Ascending aorta (tissue), 2 donors: ENCODE results near the gene BMP7. TPM values are rescaled to one million over a fixed set of nuclear protein-coding genes. Genes with fewer than 3 reads are reported as not detected.

Experiments
- DNase-seq, 2 donors: peaks; one replicate each; pipeline ENCODE4 v3.0.0-alpha.2; 2019; ENCODE audit warnings: low spot score in 2 of 2
- H3K27ac ChIP-seq, 2 donors: fragments of 200-600 bp; sonication (generic); one replicate each; pipeline ENCODE4 v1.5.1; 2016 to 2017; ENCODE audit warnings: mild to moderate bottlenecking in 1 of 2
- H3K27me3 ChIP-seq: fragments of 200-600 bp; sonication (generic); one replicate; pipeline ENCODE4 v1.5.1; 2017
- H3K36me3 ChIP-seq, 2 donors: fragments of 200-600 bp; sonication (generic); one replicate each; pipeline ENCODE4 v1.5.1; 2016
- H3K4me1 ChIP-seq, 2 donors: fragments of 200-600 bp; sonication (generic); one replicate each; pipeline ENCODE4 v1.5.1; 2016 to 2017; ENCODE audit warnings: mild to moderate bottlenecking in 1 of 2
- H3K4me3 ChIP-seq, 2 donors: fragments of 200-600 bp; sonication (generic); one replicate each; pipeline ENCODE4 v1.5.1; 2016 to 2017; ENCODE audit warnings: mild to moderate bottlenecking in 1 of 2
- H3K9me3 ChIP-seq, 2 donors: fragments of 200-600 bp; sonication (generic); one replicate each; pipeline ENCODE4 v1.5.1; 2016
- intact Hi-C: fragments of 100-400 bp; cut with DNase I; formaldehyde crosslinking; loops from one replicate; pipeline ENCODE4 v1.15.1; 2023
- total RNA-seq: library from RNA; depleted of rRNA; stranded (reverse); fragments of >200 nt; gene quantifications from one replicate; pipeline ENCODE4 v1.1.0, GENCODE V29; 2016
- TF ChIP-seq, protein P1 (sequence below), 3 experiments: fragments of 200-600 bp in 2 of 3; fragments of 450-650 bp in 1 of 3; sonication (generic) in 2 of 3; IDR thresholded peaks; one replicate each; pipeline ENCODE4 v1.5.1; 2016 to 2019; ENCODE audit warnings: antibody characterized with exemption in 3 of 3, mild to moderate bottlenecking in 1 of 3, moderate library complexity in 1 of 3

Gene BMP7
- total RNA-seq, 1 donor from 2014 or later, result not detected

DNA sequence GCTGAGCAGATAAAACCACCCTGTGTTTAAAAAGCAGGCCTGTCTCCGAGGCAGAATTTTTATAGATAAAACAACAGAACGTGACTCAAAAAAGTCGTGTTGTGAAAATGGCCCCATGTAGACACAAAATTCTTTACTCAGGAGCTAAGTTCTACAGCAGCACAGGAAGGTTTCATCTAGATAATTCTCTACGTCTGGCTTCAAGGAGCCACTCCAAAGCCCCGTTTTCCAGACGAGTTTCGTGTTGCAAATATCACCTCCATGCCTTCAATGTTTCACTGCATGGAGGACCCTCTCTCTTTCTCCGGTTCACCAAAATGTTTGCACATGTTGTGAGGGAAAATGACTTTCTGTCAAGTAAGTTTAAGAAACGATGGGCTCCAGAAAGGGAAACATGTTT is 12.0 kb upstream of the BMP7 start:
- no peak overlapping the region for H3K4me3 ChIP-seq
- no peaks in the 10 kb centered on the region for H3K27me3 ChIP-seq
- no peaks in the 10 kb centered on the region for H3K9me3 ChIP-seq
- H3K4me1 ChIP-seq, result no peaks in the 10 kb centered on the region
- intact Hi-C loops, result no loop called here
- no peak for DNase-seq
- H3K36me3 ChIP-seq, result no peaks in the 10 kb centered on the region
- TF ChIP-seq, protein P1, sequence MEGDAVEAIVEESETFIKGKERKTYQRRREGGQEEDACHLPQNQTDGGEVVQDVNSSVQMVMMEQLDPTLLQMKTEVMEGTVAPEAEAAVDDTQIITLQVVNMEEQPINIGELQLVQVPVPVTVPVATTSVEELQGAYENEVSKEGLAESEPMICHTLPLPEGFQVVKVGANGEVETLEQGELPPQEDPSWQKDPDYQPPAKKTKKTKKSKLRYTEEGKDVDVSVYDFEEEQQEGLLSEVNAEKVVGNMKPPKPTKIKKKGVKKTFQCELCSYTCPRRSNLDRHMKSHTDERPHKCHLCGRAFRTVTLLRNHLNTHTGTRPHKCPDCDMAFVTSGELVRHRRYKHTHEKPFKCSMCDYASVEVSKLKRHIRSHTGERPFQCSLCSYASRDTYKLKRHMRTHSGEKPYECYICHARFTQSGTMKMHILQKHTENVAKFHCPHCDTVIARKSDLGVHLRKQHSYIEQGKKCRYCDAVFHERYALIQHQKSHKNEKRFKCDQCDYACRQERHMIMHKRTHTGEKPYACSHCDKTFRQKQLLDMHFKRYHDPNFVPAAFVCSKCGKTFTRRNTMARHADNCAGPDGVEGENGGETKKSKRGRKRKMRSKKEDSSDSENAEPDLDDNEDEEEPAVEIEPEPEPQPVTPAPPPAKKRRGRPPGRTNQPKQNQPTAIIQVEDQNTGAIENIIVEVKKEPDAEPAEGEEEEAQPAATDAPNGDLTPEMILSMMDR (IDR thresholded peaks at IDR 0.05), result no peak
- H3K27ac ChIP-seq, result no peak overlapping the region

DNA sequence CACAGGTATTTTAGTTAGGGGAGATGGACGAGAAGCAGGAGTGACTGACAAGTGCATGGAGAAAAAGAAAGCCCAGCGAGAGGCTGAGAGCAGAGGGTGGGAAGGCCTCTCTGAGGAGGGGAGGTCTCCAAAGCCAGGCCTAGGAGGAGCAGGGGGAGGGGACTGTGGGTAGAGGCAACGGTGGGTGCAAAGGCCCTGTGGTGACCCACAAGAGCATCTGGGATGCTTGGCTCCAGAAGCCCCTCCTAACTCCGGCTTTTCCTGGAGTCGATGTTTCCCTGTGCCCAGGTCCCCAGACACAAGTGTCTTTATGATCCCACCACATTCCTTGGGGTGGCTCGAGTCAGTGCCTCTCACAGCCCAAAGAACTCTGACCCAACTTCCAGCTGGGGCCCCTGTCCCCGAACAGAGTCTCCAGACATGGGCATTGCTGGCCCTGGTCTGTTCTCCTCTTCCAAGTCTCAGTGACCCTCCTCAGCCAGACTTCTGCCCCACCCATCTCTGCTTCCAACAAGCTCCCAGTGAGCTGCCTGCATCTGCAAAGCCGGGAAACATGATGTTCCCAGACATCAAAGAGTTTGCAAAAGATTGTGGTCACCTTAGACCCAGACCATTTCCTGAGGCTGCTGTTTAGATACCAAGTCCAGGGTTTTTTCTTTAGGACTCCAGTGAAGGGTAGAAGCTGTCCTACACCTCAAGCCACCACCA is 11.1 kb upstream of the BMP7 start:
- intact Hi-C loops, result no loop called here
- Histone ChIP-seq H3K36me3 (no peaks in the 10 kb centered on the region), H3K4me1 (no peaks in the 10 kb centered on the region), H3K9me3 (no peaks in the 10 kb centered on the region), H3K4me3 (no peak overlapping the region), H3K27me3 (no peaks in the 10 kb centered on the region), H3K27ac (no peak overlapping the region)
- TF ChIP-seq, protein P1 (IDR thresholded peaks at IDR 0.05), result no peak
- DNase-seq, result no peak

DNA sequence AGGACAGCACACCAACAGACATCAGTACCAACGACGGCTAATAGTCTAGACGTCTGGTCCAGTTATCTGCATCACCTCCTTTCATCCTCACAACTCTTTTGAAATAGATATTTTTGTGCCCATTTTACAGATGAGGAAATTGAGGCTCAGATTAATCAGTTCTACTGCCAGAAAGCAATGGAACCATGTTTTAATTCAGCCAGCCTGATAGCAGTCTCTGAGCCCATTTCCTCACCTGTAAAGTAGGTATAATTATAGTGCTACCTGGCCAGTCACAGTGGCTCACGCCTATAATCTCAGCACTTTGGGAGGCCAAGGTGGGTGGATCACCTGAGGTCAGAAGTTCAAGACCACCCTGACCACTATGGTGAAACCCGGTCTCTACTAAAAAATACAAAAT is 9.8 kb upstream of the BMP7 start:
- H3K4me1 ChIP-seq, result no peaks in the 10 kb centered on the region
- intact Hi-C loops, result no loop called here
- TF ChIP-seq, protein P1 (IDR thresholded peaks at IDR 0.05), result no peak
- no peak overlapping the region for H3K27ac ChIP-seq
- no peaks in the 10 kb centered on the region for H3K36me3 ChIP-seq
- H3K27me3 ChIP-seq, result no peaks in the 10 kb centered on the region
- H3K9me3 ChIP-seq, result no peaks in the 10 kb centered on the region
- H3K4me3 ChIP-seq, result no peak overlapping the region
- no peak for DNase-seq

DNA sequence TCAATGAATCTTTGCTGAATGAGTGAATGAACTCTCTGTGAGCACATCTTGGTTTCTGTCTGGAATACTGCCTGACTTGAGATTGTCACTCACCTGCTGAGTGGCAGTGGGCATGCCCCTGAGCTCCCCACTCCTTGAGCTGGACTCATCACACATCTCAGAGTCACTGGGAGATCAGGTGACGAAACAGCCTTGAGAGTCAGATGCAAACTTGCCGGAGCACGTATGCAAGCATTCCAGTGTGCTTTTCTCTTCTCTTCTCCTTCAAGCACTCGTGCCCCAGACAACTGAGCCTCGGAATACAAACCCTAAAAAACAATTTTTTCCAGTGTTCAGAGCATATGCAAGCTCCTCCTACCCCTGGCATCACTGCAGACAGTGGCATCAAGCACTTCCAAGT is 9.4 kb upstream of the BMP7 start:
- TF ChIP-seq, protein P1 (IDR thresholded peaks at IDR 0.05), result no peak
- H3K27me3 ChIP-seq, result no peaks in the 10 kb centered on the region
- H3K36me3 ChIP-seq, result no peaks in the 10 kb centered on the region
- DNase-seq, result no peak
- H3K9me3 ChIP-seq, result no peaks in the 10 kb centered on the region
- H3K4me1 ChIP-seq, result no peaks in the 10 kb centered on the region
- H3K4me3 ChIP-seq, result no peak overlapping the region
- no peak overlapping the region for H3K27ac ChIP-seq
- intact Hi-C loops, result no loop called here

DNA sequence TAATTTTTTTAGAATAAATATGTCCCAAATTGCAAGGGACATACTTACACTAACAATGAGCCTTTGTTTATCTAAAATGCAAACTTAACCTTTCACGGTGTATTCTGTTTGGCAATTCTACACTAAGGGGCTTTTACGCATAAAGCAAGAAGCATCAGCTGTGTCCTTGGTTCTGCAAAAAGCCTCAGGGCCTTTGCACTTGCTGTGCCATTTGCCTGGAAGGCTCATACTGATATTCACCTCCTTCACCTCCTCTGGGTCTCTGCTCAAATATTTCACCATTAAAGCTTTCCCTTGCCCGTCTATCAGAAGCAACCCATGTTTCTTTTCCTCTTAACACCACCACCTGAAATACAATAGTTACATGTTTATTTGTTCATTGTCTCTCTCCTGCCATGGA is 8.9 kb upstream of the BMP7 start:
- no peaks in the 10 kb centered on the region for H3K9me3 ChIP-seq
- no peak overlapping the region for H3K4me3 ChIP-seq
- no peaks in the 10 kb centered on the region for H3K36me3 ChIP-seq
- no peak overlapping the region for H3K27ac ChIP-seq
- no peaks in the 10 kb centered on the region for H3K27me3 ChIP-seq
- intact Hi-C loops, result no loop called here
- no peaks in the 10 kb centered on the region for H3K4me1 ChIP-seq
- TF ChIP-seq, protein P1 (IDR thresholded peaks at IDR 0.05), result no peak
- no peak for DNase-seq

DNA sequence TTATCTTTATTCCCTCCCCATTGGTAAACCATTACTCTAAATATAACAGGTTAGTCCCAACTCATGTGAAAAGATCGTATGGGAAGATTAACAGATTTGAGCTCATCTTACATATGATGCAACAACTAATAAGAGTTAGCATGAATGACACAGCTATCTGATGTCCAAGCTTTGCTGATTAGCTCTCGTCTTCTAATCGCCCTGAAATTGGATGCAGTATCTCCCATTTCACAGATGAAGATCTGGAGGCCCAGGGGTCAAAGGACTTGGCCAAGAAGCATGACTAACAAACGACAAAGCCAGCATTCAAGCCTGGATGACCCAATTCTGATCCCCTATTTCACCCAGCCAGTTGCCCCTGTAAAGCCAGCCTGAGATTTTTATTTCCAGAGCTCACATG is 8.4 kb upstream of the BMP7 start:
- H3K27me3 ChIP-seq, result no peaks in the 10 kb centered on the region
- no peaks in the 10 kb centered on the region for H3K9me3 ChIP-seq
- H3K4me1 ChIP-seq, result no peaks in the 10 kb centered on the region
- H3K4me3 ChIP-seq, result no peak overlapping the region
- intact Hi-C loops, result no loop called here
- no peak for DNase-seq
- no peak overlapping the region for H3K27ac ChIP-seq
- TF ChIP-seq, protein P1 (IDR thresholded peaks at IDR 0.05), result no peak
- H3K36me3 ChIP-seq, result no peaks in the 10 kb centered on the region
